Stomach (tissue), 4 donors: ENCODE data around the gene TBC1D4.

ENCODE experiments used
- CTCF ChIP-seq, 7 experiments: fragments of 450-650 bp in 4 of 7; fragments of 200-600 bp in 3 of 7; sonication (generic) in 3 of 7; IDR thresholded peaks; one replicate each; pipeline ENCODE4 v1.5.1; 2016 to 2019; ENCODE audit warnings: antibody characterized with exemption in 7 of 7, control low read depth in 2 of 7, mild to moderate bottlenecking in 1 of 7
- EP300 ChIP-seq: sonication (generic); formaldehyde crosslinking; IDR thresholded peaks from one replicate; pipeline ENCODE4 v1.6.1; 2017; ENCODE audit warnings: antibody characterized with exemption
- POLR2A ChIP-seq, 4 donors: fragments of 450-650 bp; IDR thresholded peaks; one replicate each; pipeline ENCODE4 v1.6.1; 2016; ENCODE audit warnings: antibody characterized with exemption in 4 of 4, control low read depth in 2 of 4, mild to moderate bottlenecking in 1 of 4, moderate library complexity in 1 of 4
- POLR2AphosphoS5 ChIP-seq, 3 donors: sonication (generic); formaldehyde crosslinking; IDR thresholded peaks; one replicate each; pipeline ENCODE4 v1.6.1; 2016; ENCODE audit warnings: antibody characterized with exemption in 3 of 3

GRCh38 chr13:75418997-75419396 lies 63.0 kb downstream of the TBC1D4 start:
- no peak for TF ChIP-seq CTCF (IDR thresholded peaks at IDR 0.05)
- TF ChIP-seq POLR2A (IDR thresholded peaks at IDR 0.05), result no peak
- TF ChIP-seq POLR2AphosphoS5 (IDR thresholded peaks at IDR 0.05), result no peak
- no peak for TF ChIP-seq EP300
